IMR-90 (cell line): ENCODE results near the gene SNAP25. TPM values are rescaled to one million over a fixed set of nuclear protein-coding genes. Genes with fewer than 3 reads are reported as not detected.

Source experiments
- ATAC-seq: fragments of 200-7000 bp; cut with Tn5 transposase; 2 replicates; pipeline ENCODE4 v1.9.1; 2020; ENCODE audit warnings: low read depth, mild to moderate bottlenecking, moderate library complexity
- BruUV-seq: library from RNA; stranded (reverse); fragments of 400-500 nt; replicated peaks from 2 replicates; lab custom pipeline; 2021; lab: Mats Ljungman, UMichigan
- CTCF ChIA-PET: fragments of 300-600 bp; formaldehyde crosslinking; extraction: SDS; loops from one replicate; lab custom pipeline; 2021; ENCODE audit warnings: antibody characterized with exemption; lab: Yijun Ruan, JAX
- POLR2A ChIA-PET: fragments of 300-600 bp; sonication (Branson Sonifier 250); formaldehyde crosslinking; loops from one replicate; lab custom pipeline; 2022; ENCODE audit warnings: antibody characterized with exemption; ENCODE audit not compliant: unreplicated experiment; lab: Charles Lee
- DNase-seq: peaks from one replicate; pipeline ENCODE4 v3.0.0; 2013
- H2AFZ ChIP-seq: replicated peaks from 2 replicates; pipeline ENCODE3; 2013; ENCODE audit warnings: low read length, mild to moderate bottlenecking; ENCODE audit not compliant: poor library complexity
- H2AK5ac ChIP-seq: 2 replicates; pipeline ENCODE4 v1.6.1; 2013; ENCODE audit warnings: low read depth, low read length, inconsistent platforms
- H2AK9ac ChIP-seq: replicated peaks from 2 replicates; pipeline ENCODE3; 2013; ENCODE audit warnings: mild to moderate bottlenecking, low read depth, low read length, moderate library complexity; ENCODE audit not compliant: poor library complexity
- H2BK120ac ChIP-seq: 2 replicates; pipeline ENCODE4 v1.6.1; 2013; ENCODE audit warnings: low read depth, low read length, inconsistent platforms
- H2BK15ac ChIP-seq: 3 replicates; pipeline ENCODE4 v1.6.1; 2013; ENCODE audit warnings: low read depth, low read length, inconsistent platforms
- H2BK20ac ChIP-seq: 2 replicates; pipeline ENCODE4 v1.6.1; 2013; ENCODE audit warnings: low read depth, mild to moderate bottlenecking, inconsistent platforms, low read length, moderate library complexity
- H2BK5ac ChIP-seq: 2 replicates; pipeline ENCODE4 v1.6.1; 2013; ENCODE audit warnings: mild to moderate bottlenecking, low read depth, low read length, inconsistent platforms; ENCODE audit not compliant: poor library complexity, severe bottlenecking
- H3K14ac ChIP-seq: replicated peaks from 2 replicates; pipeline ENCODE4 v1.6.1; 2013; ENCODE audit warnings: low read depth, low read length, inconsistent platforms
- H3K18ac ChIP-seq: 2 replicates; pipeline ENCODE4 v1.6.1; 2013; ENCODE audit warnings: low read depth, low read length, control low read depth
- H3K23ac ChIP-seq: 2 replicates; pipeline ENCODE4 v1.6.1; 2013; ENCODE audit warnings: low read depth, low read length, inconsistent platforms
- H3K27ac ChIP-seq: 2 replicates; pipeline ENCODE4 v1.5.1; 2013; ENCODE audit warnings: mild to moderate bottlenecking, control low read depth, low read length; ENCODE audit not compliant: insufficient read depth
- H3K27me3 ChIP-seq: 2 replicates; pipeline ENCODE4 v1.6.1; 2013; ENCODE audit warnings: low read length; ENCODE audit not compliant: control insufficient read depth, insufficient read depth
- H3K36me3 ChIP-seq: 2 replicates; pipeline ENCODE4 v1.6.1; 2013; ENCODE audit warnings: low read length, mixed read lengths; ENCODE audit not compliant: control insufficient read depth, insufficient read depth
- H3K4ac ChIP-seq: 2 replicates; pipeline ENCODE4 v1.6.1; 2013; ENCODE audit warnings: low read depth, low read length, inconsistent platforms
- H3K4me1 ChIP-seq: 2 replicates; pipeline ENCODE4 v1.6.1; 2013; ENCODE audit warnings: low read length, mixed read lengths; ENCODE audit not compliant: control insufficient read depth, insufficient read depth
- H3K4me2 ChIP-seq: 2 replicates; pipeline ENCODE4 v1.6.1; 2013; ENCODE audit warnings: low read depth, mild to moderate bottlenecking, control low read depth, low read length, moderate library complexity
- H3K4me3 ChIP-seq: 2 replicates; pipeline ENCODE4 v1.5.1; 2013; ENCODE audit warnings: low read depth, mild to moderate bottlenecking, control low read depth, low read length, moderate library complexity; ENCODE audit not compliant: insufficient read depth
- H3K56ac ChIP-seq: 2 replicates; pipeline ENCODE4 v1.6.1; 2013; ENCODE audit warnings: low read length, inconsistent platforms; ENCODE audit not compliant: insufficient read depth; ENCODE audit errors: extremely low read depth
- H3K79me1 ChIP-seq, 2 experiments: 2 replicates each; pipeline ENCODE4 v1.6.1; 2013; ENCODE audit warnings: low read length in 2 of 2, inconsistent platforms in 1 of 2, low read depth in 1 of 2
- H3K9ac ChIP-seq: 2 replicates; pipeline ENCODE4 v1.6.1; 2013; ENCODE audit warnings: low read depth, low read length, control low read depth
- H3K9me1 ChIP-seq: 2 replicates; pipeline ENCODE4 v1.6.1; 2013; ENCODE audit warnings: low read length, inconsistent platforms; ENCODE audit not compliant: insufficient read depth
- H3K9me3 ChIP-seq: 2 replicates; pipeline ENCODE4 v1.6.1; 2013; ENCODE audit warnings: low read length; ENCODE audit not compliant: control insufficient read depth, insufficient read depth
- H4K20me1 ChIP-seq: 2 replicates; pipeline ENCODE4 v1.6.1; 2013; ENCODE audit warnings: low read length, inconsistent platforms; ENCODE audit not compliant: insufficient read depth
- H4K5ac ChIP-seq: 2 replicates; pipeline ENCODE4 v1.6.1; 2013; ENCODE audit warnings: mild to moderate bottlenecking, low read depth, low read length, control low read depth
- H4K8ac ChIP-seq, 2 experiments: 2 replicates each; pipeline ENCODE4 v1.6.1; 2013; ENCODE audit warnings: low read depth in 2 of 2, low read length in 2 of 2, control low read depth in 1 of 2, inconsistent platforms in 1 of 2
- H4K91ac ChIP-seq: 2 replicates; pipeline ENCODE4 v1.6.1; 2013; ENCODE audit warnings: low read depth, low read length, inconsistent platforms; ENCODE audit not compliant: insufficient read depth
- CHD1 ChIP-seq: IDR thresholded peaks from 2 replicates; pipeline ENCODE4 v1.6.1; 2012; ENCODE audit warnings: low read depth, low read length, improper control_type of control experiment
- WGBS, 2 experiments: methylation state at CpG; one replicate each; pipeline versions ENCODE4 v1.1.5 to v1.1.7; 2013; ENCODE audit warnings: missing lambda C conversion rate in 2 of 2; ENCODE audit not compliant: insufficient read length in 1 of 2; ENCODE audit errors: extremely low coverage in 2 of 2; 5-methylcytosine and 5-hydroxymethylcytosine counted together
- dilution Hi-C: fragments of 300-500 bp; cut with HindIII; formaldehyde crosslinking; loops from one replicate; pipeline ENCODE4 v1.14.3; 2018; ENCODE audit warnings: low sequenced_read_pairs; ENCODE audit not compliant: unreplicated experiment
- in situ Hi-C: fragments of 300-500 bp; cut with MboI; formaldehyde crosslinking; loops from 3 replicates; pipeline ENCODE4 v1.14.3; 2019; ENCODE audit warnings: low sequenced_read_pairs, inconsistent platforms, mixed read lengths
- intact Hi-C: fragments of 100-400 bp; cut with micrococcal nuclease; formaldehyde crosslinking; loops from 2 replicates; pipeline ENCODE4 v1.10.0; 2022
- polyA plus RNA-seq, 3 experiments: library from polyadenylated mRNA; depleted of rRNA; stranded (reverse); fragments of >200 nt; gene quantifications; 2 replicates each; pipeline ENCODE4 v1.2.3, GENCODE V29; 2012; ENCODE audit warnings: low replicate concordance in 1 of 3
- total RNA-seq: library from RNA; depleted of rRNA; stranded (reverse); fragments of >200 nt; gene quantifications from 2 replicates; pipeline ENCODE4 v1.2.3, GENCODE V29; 2012
- TF ChIP-seq, protein P1 (sequence below): fragments of 150-350 bp; IDR thresholded peaks from 2 replicates; pipeline ENCODE4 v1.6.1; 2017; ENCODE audit warnings: mild to moderate bottlenecking, antibody characterized with exemption, low read length, low read depth
- TF ChIP-seq, protein P2 (sequence below): fragments of 150-350 bp; IDR thresholded peaks from 2 replicates; pipeline ENCODE4 v1.6.1; 2016; ENCODE audit warnings: low read depth, mild to moderate bottlenecking, low read length, moderate library complexity, borderline replicate concordance

SNAP25 gene
- total and polyA plus RNA-seq, 2 of the 4 experiments (the other 2 are of a cell fraction), result 1.1 to 2.8 TPM

DNA sequence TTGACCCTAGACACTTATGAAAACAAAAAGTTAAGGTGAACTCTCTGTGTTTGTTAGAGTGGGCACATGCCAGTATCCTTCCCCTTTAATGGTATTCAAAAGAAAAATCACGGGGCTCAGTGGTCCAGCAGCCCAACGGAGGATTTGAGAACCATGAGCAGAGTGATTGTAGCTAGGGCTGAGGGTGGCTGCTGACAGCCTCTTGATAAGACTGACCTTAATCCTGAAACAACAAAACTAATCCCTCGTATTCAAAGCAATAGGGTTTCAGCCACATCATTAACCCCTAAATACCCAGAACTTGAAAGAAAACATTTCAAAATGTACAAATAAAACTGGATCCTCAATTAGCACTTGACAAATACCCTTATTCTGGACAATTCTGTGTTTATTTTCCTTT, 95.1 kb downstream of the SNAP25 start:
- H3K4me2 ChIP-seq, result peak overlapping the region; percentile 64
- peak overlapping the region; percentile 46; the same call in 1 of the 2 replicates for H4K91ac ChIP-seq
- H2AK9ac ChIP-seq, result no peak overlapping the region
- H4K8ac ChIP-seq, result peak overlapping the region; percentile 33 to 53; a peak in 1 of 4 replicates
- H3K4ac ChIP-seq, result peak overlapping the region; percentile 29
- H3K23ac ChIP-seq, result peak overlapping the region; percentile 5; the same call in 1 of the 2 replicates
- H3K36me3 ChIP-seq, result no peaks in the 10 kb centered on the region
- intact Hi-C loops (loop anchor here (2.0 kb wide), 1 partner anchor 113 kb away; no protein-coding TSS in a partner anchor), dilution Hi-C loops (no loop called here), in situ Hi-C loops (no loop called here)
- peaks cover 24% of the 10 kb centered on the region for H3K4me1 ChIP-seq
- H3K56ac ChIP-seq, result no peak overlapping the region
- ChIA-PET POLR2A (no interaction called here), CTCF (interaction anchor here (0.5 kb wide), 1 partner anchor 391 kb away, joined by 5 read pairs; no protein-coding TSS in a partner anchor)
- H3K9me1 ChIP-seq, result peaks cover 7% of the 10 kb centered on the region
- peak overlapping the region; percentile 65 for H2BK120ac ChIP-seq
- ATAC-seq (peak; percentile 30), DNase-seq (peak; percentile 20)
- no peaks in the 10 kb centered on the region for H4K20me1 ChIP-seq
- H2AK5ac ChIP-seq, result no peak overlapping the region
- peak overlapping the region; percentile 43; the same call in 1 of the 3 replicates for H2BK15ac ChIP-seq
- H3K9ac ChIP-seq, result no peak overlapping the region
- TF ChIP-seq, protein P1, sequence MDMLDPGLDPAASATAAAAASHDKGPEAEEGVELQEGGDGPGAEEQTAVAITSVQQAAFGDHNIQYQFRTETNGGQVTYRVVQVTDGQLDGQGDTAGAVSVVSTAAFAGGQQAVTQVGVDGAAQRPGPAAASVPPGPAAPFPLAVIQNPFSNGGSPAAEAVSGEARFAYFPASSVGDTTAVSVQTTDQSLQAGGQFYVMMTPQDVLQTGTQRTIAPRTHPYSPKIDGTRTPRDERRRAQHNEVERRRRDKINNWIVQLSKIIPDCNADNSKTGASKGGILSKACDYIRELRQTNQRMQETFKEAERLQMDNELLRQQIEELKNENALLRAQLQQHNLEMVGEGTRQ, result no peak
- TF ChIP-seq, protein P2, sequence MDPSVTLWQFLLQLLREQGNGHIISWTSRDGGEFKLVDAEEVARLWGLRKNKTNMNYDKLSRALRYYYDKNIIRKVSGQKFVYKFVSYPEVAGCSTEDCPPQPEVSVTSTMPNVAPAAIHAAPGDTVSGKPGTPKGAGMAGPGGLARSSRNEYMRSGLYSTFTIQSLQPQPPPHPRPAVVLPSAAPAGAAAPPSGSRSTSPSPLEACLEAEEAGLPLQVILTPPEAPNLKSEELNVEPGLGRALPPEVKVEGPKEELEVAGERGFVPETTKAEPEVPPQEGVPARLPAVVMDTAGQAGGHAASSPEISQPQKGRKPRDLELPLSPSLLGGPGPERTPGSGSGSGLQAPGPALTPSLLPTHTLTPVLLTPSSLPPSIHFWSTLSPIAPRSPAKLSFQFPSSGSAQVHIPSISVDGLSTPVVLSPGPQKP, result no peak
- no peak for TF ChIP-seq CHD1
- H3K18ac ChIP-seq, result peak overlapping the region; percentile 50
- H3K27me3 ChIP-seq, result no peaks in the 10 kb centered on the region
- no peak overlapping the region for H3K4me3 ChIP-seq
- peak overlapping the region; percentile 22; the same call in 1 of the 2 replicates for H2BK20ac ChIP-seq
- peak overlapping the region; percentile 79; the same call in 1 of the 2 replicates for H3K27ac ChIP-seq
- H3K9me3 ChIP-seq, result no peaks in the 10 kb centered on the region
- H3K14ac ChIP-seq, result peak overlapping the region; percentile 62
- BruUV-seq, result no TSS peak
- no CpG with 5 or more reads among the region's 3 CpGs for WGBS, 2 experiments
- H3K79me1 ChIP-seq, result no peaks in the 10 kb centered on the region
- H2BK5ac ChIP-seq, result peak overlapping the region; percentile 15
- no peak overlapping the region for H2AFZ ChIP-seq
- H4K5ac ChIP-seq, result 0 out of 2 replicates have a peak overlapping the region, but pooled peaks have one; percentile 17
